Neural cell (in vitro differentiated cells): ENCODE data around the gene HJV. TPM values are rescaled to one million over a fixed set of nuclear protein-coding genes. Genes with fewer than 3 reads are reported as not detected.

ENCODE experiments used
- H2AFZ ChIP-seq: fragments of 200-600, 300-800 bp; sonication (generic), shearing (Covaris generic); 2 replicates; pipeline ENCODE4 v1.6.0; 2014; ENCODE audit warnings: low read depth, mild to moderate bottlenecking, antibody characterized with exemption, low read length, moderate library complexity
- H3F3A ChIP-seq: fragments of 200-600 bp; shearing (Covaris generic); 2 replicates; pipeline ENCODE4 v1.6.1; 2016; ENCODE audit warnings: mild to moderate bottlenecking, moderate library complexity, mixed read lengths, antibody characterized with exemption, low read length; ENCODE audit not compliant: insufficient read depth, poor library complexity, severe bottlenecking
- H3K27ac ChIP-seq: fragments of 200-600, 300-800 bp; sonication (generic), shearing (Covaris generic); 2 replicates; pipeline ENCODE4 v1.5.1; 2014; ENCODE audit warnings: mild to moderate bottlenecking, low read length, moderate library complexity
- H3K27me3 ChIP-seq: fragments of 300-800, 200-600 bp; sonication (generic), shearing (Covaris generic); 2 replicates; pipeline ENCODE4 v1.6.0; 2014; ENCODE audit warnings: mild to moderate bottlenecking, low read depth, low read length, moderate library complexity; ENCODE audit not compliant: insufficient read depth
- H3K36me3 ChIP-seq: fragments of 300-800, 200-600 bp; sonication (generic), shearing (Covaris generic); 2 replicates; pipeline ENCODE4 v1.5.1; 2014; ENCODE audit warnings: mild to moderate bottlenecking, antibody characterized with exemption, low read length, moderate library complexity; ENCODE audit not compliant: insufficient read depth
- H3K4me2 ChIP-seq: fragments of 300-800, 200-600 bp; sonication (generic), shearing (Covaris generic); 2 replicates; pipeline ENCODE4 v1.6.0; 2014; ENCODE audit warnings: mild to moderate bottlenecking, low read length
- H3K4me3 ChIP-seq: fragments of 300-800, 200-600 bp; sonication (generic), shearing (Covaris generic); 2 replicates; pipeline ENCODE4 v1.5.1; 2014; ENCODE audit warnings: mild to moderate bottlenecking, low read length, moderate library complexity
- H3K79me2 ChIP-seq: fragments of 200-600 bp; shearing (Covaris generic); replicated peaks from 2 replicates; pipeline ENCODE4 v1.6.0; 2014; ENCODE audit warnings: mild to moderate bottlenecking, low read length, moderate library complexity; ENCODE audit not compliant: insufficient read depth
- H3K9ac ChIP-seq: fragments of 300-800, 200-600 bp; sonication (generic), shearing (Covaris generic); 2 replicates; pipeline ENCODE4 v1.6.1; 2016; ENCODE audit warnings: mild to moderate bottlenecking, low read length, mixed read lengths
- H3K9me2 ChIP-seq: fragments of 200-600 bp; shearing (Covaris generic); 2 replicates; pipeline ENCODE4 v1.6.1; 2016; ENCODE audit warnings: mild to moderate bottlenecking, low read length, mixed read lengths; ENCODE audit not compliant: insufficient read depth
- H3K9me3 ChIP-seq: fragments of 200-600, 300-800 bp; sonication (generic), shearing (Covaris generic); 2 replicates; pipeline ENCODE4 v1.6.1; 2016; ENCODE audit warnings: mild to moderate bottlenecking, mixed run types, low read length, moderate library complexity, mixed read lengths
- H4K20me1 ChIP-seq: fragments of 200-600 bp; shearing (Covaris generic); 2 replicates; pipeline ENCODE4 v1.6.1; 2016; ENCODE audit warnings: mild to moderate bottlenecking, mixed run types; ENCODE audit not compliant: insufficient read depth
- CTCF ChIP-seq: fragments of 450-650 bp; IDR thresholded peaks from 2 replicates; pipeline ENCODE4 v1.5.1; 2014; ENCODE audit warnings: antibody characterized with exemption, mild to moderate bottlenecking, moderate library complexity; ENCODE audit not compliant: poor library complexity, severe bottlenecking
- EP300 ChIP-seq: fragments of 450-650 bp; conservative IDR thresholded peaks from 2 replicates; pipeline ENCODE4 v1.6.1; 2014; ENCODE audit warnings: antibody characterized with exemption, mild to moderate bottlenecking, moderate library complexity; ENCODE audit not compliant: poor library complexity, severe bottlenecking
- EZH2 ChIP-seq: fragments of 200-600, 300-800 bp; shearing (Covaris generic), sonication (generic); IDR thresholded peaks from 2 replicates; pipeline ENCODE4 v1.6.1; 2014; ENCODE audit warnings: antibody characterized with exemption, low read length, borderline replicate concordance, mild to moderate bottlenecking; ENCODE audit not compliant: insufficient read depth, poor library complexity, severe bottlenecking
- MXI1 ChIP-seq: fragments of 450-650 bp; conservative IDR thresholded peaks from 2 replicates; pipeline ENCODE4 v1.6.1; 2014; ENCODE audit warnings: antibody characterized with exemption, mild to moderate bottlenecking; ENCODE audit not compliant: poor library complexity, severe bottlenecking
- POLR2AphosphoS5 ChIP-seq: IDR thresholded peaks from 2 replicates; pipeline ENCODE4 v1.6.1; 2012
- RAD21 ChIP-seq: fragments of 450-650 bp; conservative IDR thresholded peaks from 2 replicates; pipeline ENCODE4 v1.6.1; 2014; ENCODE audit warnings: antibody characterized with exemption, mild to moderate bottlenecking, moderate library complexity
- REST ChIP-seq: IDR thresholded peaks from 2 replicates; pipeline ENCODE4 v1.6.1; 2012; ENCODE audit warnings: borderline replicate concordance
- SMC3 ChIP-seq: fragments of 450-650 bp; conservative IDR thresholded peaks from 2 replicates; pipeline ENCODE4 v1.6.1; 2014; ENCODE audit warnings: antibody characterized with exemption, mild to moderate bottlenecking, moderate library complexity; ENCODE audit not compliant: poor library complexity
- TAF1 ChIP-seq: IDR thresholded peaks from 2 replicates; pipeline ENCODE4 v1.6.1; 2012; ENCODE audit warnings: low read depth
- polyA plus RNA-seq: library from polyadenylated mRNA; depleted of rRNA; stranded (reverse); fragments of >200 nt; gene quantifications from 2 replicates; pipeline ENCODE4 v1.2.3, GENCODE V29; 2014

HJV gene
- polyA plus RNA-seq, 1 donor from 2014 or later, result not detected

- H3K9me2 ChIP-seq, result no peaks in the 10 kb centered on the region
These were observed 44.5 kb downstream of the HJV start for GRCh38 chr1:145977016-145977415.

GRCh38 chr1:145975216-145975615 is 46.3 kb downstream of the HJV start:
- H2AFZ ChIP-seq, result no peak overlapping the region
- TF ChIP-seq REST (no peak), RAD21 (no peak), EZH2 (no peak), TAF1 (no peak), MXI1 (no peak), EP300 (no peak), POLR2AphosphoS5 (no peak)

More at GRCh38 chr1:145977016-145977415, 44.5 kb downstream of the HJV start:
- Histone ChIP-seq H3K27me3 (no peaks in the 10 kb centered on the region), H3K9me3 (no peaks in the 10 kb centered on the region), H3K4me3 (no peak overlapping the region), H3K4me2 (no peak overlapping the region), H3K36me3 (no peaks in the 10 kb centered on the region), H3F3A (no peaks in the 10 kb centered on the region), H3K27ac (no peak overlapping the region), H4K20me1 (no peaks in the 10 kb centered on the region), H2AFZ (no peak overlapping the region), H3K9ac (peak overlapping the region; percentile 28), H3K79me2 (no peaks in the 10 kb centered on the region)
- TF ChIP-seq TAF1 (no peak), CTCF (no peak), EZH2 (no peak), SMC3 (no peak)

GRCh38 chr1:145974721-145975120 is 46.8 kb downstream of the HJV start:
- H3F3A ChIP-seq, result no peaks in the 10 kb centered on the region
- TF ChIP-seq TAF1 (no peak), POLR2AphosphoS5 (no peak), RAD21 (no peak), SMC3 (no peak)
- H3K9me3 ChIP-seq, result no peaks in the 10 kb centered on the region
- no peaks in the 10 kb centered on the region for H3K9me2 ChIP-seq
- H3K4me3 ChIP-seq, result no peak overlapping the region
- no peaks in the 10 kb centered on the region for H4K20me1 ChIP-seq
- H3K27me3 ChIP-seq, result no peaks in the 10 kb centered on the region
- H3K79me2 ChIP-seq, result no peaks in the 10 kb centered on the region
- no peak overlapping the region for H2AFZ ChIP-seq
- H3K27ac ChIP-seq, result no peak overlapping the region
- no peaks in the 10 kb centered on the region for H3K36me3 ChIP-seq
- no peak overlapping the region for H3K9ac ChIP-seq
- no peak overlapping the region for H3K4me2 ChIP-seq

More at GRCh38 chr1:145975216-145975615, 46.3 kb downstream of the HJV start:
- Histone ChIP-seq H4K20me1 (no peaks in the 10 kb centered on the region), H3K27ac (no peak overlapping the region), H3K9ac (no peak overlapping the region), H3K4me3 (no peak overlapping the region), H3K9me3 (no peaks in the 10 kb centered on the region), H3K9me2 (no peaks in the 10 kb centered on the region), H3K27me3 (no peaks in the 10 kb centered on the region), H3F3A (no peaks in the 10 kb centered on the region), H3K4me2 (no peak overlapping the region), H3K36me3 (no peaks in the 10 kb centered on the region), H3K79me2 (no peaks in the 10 kb centered on the region)
